AG04449 (cell line): ENCODE measurements around the gene KIF22.

Experiments
- CTCF ChIA-PET: fragments of 350-600 bp; formaldehyde crosslinking; extraction: SDS; loops from one replicate; lab custom pipeline; 2021; ENCODE audit warnings: antibody characterized with exemption; lab: Yijun Ruan, JAX
- POLR2A ChIA-PET: fragments of 400-600, 350-600 bp; formaldehyde crosslinking; extraction: SDS; loops from one replicate; lab custom pipeline; 2020; ENCODE audit warnings: antibody characterized with exemption, inconsistent platforms; lab: Yijun Ruan, JAX
- DNase-seq: peaks from one replicate; pipeline ENCODE4 v3.0.0-alpha.2; 2010; ENCODE audit warnings: low read depth, low spot score
- H3K4me3 ChIP-seq: 2 replicates; pipeline ENCODE4 v1.5.1; 2011; ENCODE audit warnings: low read depth, mild to moderate bottlenecking, control low read depth, low read length
- TF ChIP-seq, protein P1 (sequence below): IDR thresholded peaks from one replicate; pipeline ENCODE4 v1.5.1; 2011; ENCODE audit warnings: mild to moderate bottlenecking, moderate library complexity, low read length, control low read depth, inconsistent platforms; ENCODE audit not compliant: insufficient read depth; ENCODE audit errors: missing control alignments

The KIF22 gene

GRCh38 chr16:29794231-29794710 lies 3.7 kb downstream of the KIF22 start:
- no peak for DNase-seq
- H3K4me3 ChIP-seq = no peak overlapping the region
- ChIA-PET CTCF (interaction anchor here (1.0 to 5.3 kb wide), 4 partner anchors 9 to 65 kb away, joined by 3 to 28 read pairs (median 4); no protein-coding TSS in a partner anchor), POLR2A (interaction anchor here (1.3 kb wide), 1 partner anchor 10 kb away, joined by 3 read pairs; no protein-coding TSS in a partner anchor)
- TF ChIP-seq, protein P1, sequence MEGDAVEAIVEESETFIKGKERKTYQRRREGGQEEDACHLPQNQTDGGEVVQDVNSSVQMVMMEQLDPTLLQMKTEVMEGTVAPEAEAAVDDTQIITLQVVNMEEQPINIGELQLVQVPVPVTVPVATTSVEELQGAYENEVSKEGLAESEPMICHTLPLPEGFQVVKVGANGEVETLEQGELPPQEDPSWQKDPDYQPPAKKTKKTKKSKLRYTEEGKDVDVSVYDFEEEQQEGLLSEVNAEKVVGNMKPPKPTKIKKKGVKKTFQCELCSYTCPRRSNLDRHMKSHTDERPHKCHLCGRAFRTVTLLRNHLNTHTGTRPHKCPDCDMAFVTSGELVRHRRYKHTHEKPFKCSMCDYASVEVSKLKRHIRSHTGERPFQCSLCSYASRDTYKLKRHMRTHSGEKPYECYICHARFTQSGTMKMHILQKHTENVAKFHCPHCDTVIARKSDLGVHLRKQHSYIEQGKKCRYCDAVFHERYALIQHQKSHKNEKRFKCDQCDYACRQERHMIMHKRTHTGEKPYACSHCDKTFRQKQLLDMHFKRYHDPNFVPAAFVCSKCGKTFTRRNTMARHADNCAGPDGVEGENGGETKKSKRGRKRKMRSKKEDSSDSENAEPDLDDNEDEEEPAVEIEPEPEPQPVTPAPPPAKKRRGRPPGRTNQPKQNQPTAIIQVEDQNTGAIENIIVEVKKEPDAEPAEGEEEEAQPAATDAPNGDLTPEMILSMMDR = no peak

DNA sequence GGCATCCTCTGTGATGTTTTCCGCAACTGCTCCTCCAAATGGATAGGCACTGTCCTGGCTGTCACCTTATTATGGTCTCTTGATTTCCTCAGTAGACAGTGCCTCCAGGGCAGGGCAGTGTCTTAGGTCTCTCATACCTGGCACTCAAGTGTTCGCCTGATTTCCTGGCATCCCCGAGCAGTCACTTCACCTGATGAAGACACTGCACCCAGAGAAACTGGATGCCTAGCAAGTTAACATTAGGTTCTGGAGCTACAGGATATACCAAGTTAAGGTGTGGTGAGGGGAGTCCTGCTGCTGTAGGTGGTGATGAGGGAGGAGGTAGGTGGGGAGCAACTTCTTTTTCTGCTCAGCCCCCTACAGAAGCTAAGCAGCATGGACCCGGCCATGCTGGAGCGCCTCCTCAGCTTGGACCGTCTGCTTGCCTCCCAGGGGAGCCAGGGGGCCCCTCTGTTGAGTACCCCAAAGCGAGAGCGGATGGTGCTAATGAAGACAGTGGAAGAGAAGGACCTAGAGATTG lies 11.9 kb downstream of the KIF22 start:
- POLR2A ChIA-PET = interaction anchor here (1.4 kb wide), 1 partner anchor 12 kb away, joined by 3 read pairs; the partner anchor contains the start of gene KIF22
- CTCF ChIA-PET = interaction anchor here (3.0 to 4.0 kb wide), 2 partner anchors 11 to 18 kb away, joined by 9 to 27 read pairs; partner anchors contain the start of gene KIF22
- TF ChIP-seq, protein P1 = no peak
- H3K4me3 ChIP-seq = no peak overlapping the region
- no peak for DNase-seq

DNA sequence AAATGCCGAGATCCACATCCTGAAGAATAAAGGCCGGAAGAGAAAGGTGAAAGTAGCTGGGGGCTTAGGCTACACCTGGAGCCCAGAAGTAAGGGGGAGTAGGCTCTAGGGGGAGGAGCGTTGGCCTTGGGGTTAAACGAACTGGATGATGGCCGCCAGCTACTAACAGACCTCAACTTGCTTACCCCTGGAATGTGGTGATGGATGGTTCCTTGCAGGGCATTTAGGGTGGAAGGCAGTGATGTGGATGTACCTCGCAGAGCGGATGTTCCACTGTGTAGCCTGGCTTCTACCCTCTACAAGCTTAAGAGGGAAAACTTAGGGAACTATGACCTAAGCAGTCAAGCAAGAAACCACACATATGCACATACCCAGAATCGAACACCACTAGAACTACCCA lies 13.5 kb downstream of the KIF22 start:
- DNase-seq = no peak
- CTCF ChIA-PET = interaction anchor here (1.3 to 4.0 kb wide), 5 partner anchors 12 to 105 kb away, joined by 4 to 27 read pairs (median 7); partner anchors contain the start of genes KIF22 and PAGR1
- POLR2A ChIA-PET = interaction anchor here (0.9 to 1.3 kb wide), 3 partner anchors 9 to 14 kb away, joined by 3 to 6 read pairs (median 4); partner anchors contain the start of genes KIF22 and PAGR1
- H3K4me3 ChIP-seq = no peak overlapping the region; the same call in none of the 2 replicates
- TF ChIP-seq, protein P1 = no peak

DNA sequence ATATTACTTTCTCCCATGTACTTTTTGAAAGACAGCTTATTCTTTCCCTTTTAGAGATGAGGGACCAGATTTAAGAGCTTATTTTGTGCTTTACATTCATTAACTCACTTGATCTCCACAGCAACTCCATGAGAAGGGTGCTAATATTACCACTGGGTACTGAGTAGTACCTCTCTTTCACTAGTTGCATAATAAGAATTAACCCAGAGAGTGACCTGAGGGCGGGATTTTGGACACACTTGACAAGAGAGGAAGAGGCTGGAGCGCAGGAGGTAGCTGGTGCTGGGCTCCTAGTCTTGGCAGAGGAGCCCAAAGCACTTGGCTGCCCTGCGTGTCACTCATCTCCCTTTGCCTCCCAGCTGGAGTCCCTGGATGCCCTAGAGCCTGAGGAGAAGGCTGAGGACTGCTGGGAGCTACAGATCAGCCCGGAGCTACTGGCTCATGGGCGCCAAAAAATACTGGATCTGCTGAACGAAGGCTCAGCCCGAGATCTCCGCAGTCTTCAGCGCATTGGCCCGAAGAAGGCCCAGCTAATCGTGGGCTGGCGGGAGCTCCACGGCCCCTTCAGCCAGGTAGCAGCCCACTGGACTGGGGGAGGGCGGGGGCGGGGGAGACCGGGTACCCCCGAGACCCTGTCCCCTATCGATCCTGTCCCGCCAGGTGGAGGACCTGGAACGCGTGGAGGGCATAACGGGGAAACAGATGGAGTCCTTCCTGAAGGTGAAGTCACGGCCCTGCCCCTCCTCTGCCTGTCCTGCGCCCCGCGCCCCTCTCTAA lies 14.1 kb downstream of the KIF22 start:
- H3K4me3 ChIP-seq = peak overlapping the region; percentile 86
- ChIA-PET CTCF (interaction anchor here (1.3 to 4.0 kb wide), 5 partner anchors 11 to 105 kb away, joined by 4 to 27 read pairs (median 7); partner anchors contain the start of genes KIF22 and PAGR1), POLR2A (interaction anchor here (0.7 to 1.3 kb wide), 4 partner anchors 10 to 18 kb away, joined by 3 to 6 read pairs (median 4); partner anchors contain the start of genes KIF22 and PAGR1)
- no peak for DNase-seq
- TF ChIP-seq, protein P1 = no peak

DNA sequence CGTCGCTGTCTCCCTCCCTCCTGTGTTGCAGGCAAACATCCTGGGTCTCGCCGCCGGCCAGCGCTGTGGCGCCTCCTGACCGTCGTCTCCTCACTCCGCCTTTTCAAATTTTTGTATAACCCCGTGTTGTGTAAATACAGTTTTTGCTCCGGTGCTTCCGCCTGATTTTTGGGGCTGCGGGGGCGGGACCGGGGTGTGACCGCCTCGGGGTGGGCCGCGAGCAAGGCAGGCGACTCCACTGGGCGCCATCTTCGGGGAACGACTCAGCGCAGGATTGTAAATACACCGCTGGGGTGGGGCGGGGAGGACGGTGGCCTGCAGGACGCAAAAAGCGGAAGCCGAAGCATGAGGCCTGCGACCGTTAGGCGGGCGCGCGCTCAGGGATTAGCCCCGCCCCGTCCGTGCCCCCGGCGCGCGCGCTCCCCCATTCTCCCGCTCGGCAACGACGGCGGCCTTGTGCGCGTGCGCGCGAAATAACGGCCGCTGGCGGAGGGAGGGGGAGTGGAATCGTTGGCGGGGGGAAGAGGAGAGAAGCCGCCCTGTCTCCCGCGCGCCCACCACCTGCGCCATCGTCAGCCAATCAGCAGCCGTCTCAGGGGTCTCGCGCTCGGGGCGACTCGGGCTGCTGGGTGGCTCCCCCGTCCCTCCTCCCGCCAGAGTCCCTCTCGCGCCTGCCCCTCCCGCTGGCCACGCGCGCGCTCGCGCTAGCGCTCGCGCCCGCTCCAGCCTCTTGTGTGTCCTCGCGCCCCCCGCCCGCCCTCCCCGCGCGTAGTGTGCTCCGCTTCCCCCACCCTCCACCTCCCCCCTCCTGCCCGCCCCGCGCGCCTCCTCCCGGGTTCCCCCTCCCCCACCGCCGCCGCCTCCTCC lies 14.9 kb downstream of the KIF22 start:
- CTCF ChIA-PET = interaction anchor here (1.6 to 4.0 kb wide), 2 partner anchors 14 to 20 kb away, joined by 4 to 27 read pairs; partner anchors contain the start of gene KIF22
- POLR2A ChIA-PET = interaction anchor here (1.0 to 3.1 kb wide), 2 partner anchors 11 to 15 kb away, joined by 6 to 25 read pairs; partner anchors contain the start of genes KIF22 and PAGR1

More for the DNA sequence above, 14.9 kb downstream of the KIF22 start:
- TF ChIP-seq, protein P1 = no peak
- H3K4me3 ChIP-seq = peak overlapping the region; percentile 86
- peak; percentile 83 for DNase-seq
